HEK293 (cell line): ENCODE results near the gene RNF44.

Experiments used
- CTCF ChIA-PET: fragments of 350-600 bp; formaldehyde crosslinking; extraction: SDS; loops from one replicate; lab custom pipeline; 2021; ENCODE audit warnings: antibody characterized with exemption; lab: Yijun Ruan, JAX
- POLR2A ChIA-PET: fragments of 300-600 bp; formaldehyde crosslinking; extraction: SDS; loops from one replicate; lab custom pipeline; 2020; ENCODE audit warnings: antibody characterized with exemption, inconsistent platforms; lab: Yijun Ruan, JAX
- H3K27ac ChIP-seq: fragments of 200-500 bp; sonication (Bioruptor generic); 2 replicates; pipeline ENCODE4 v1.5.1; 2014; ENCODE audit warnings: low read depth, low read length, control low read depth, inconsistent platforms; ENCODE audit errors: extremely low read depth
- H3K36me3 ChIP-seq, 2 experiments: fragments of 200-500 bp in 1 of 2; sonication (Bioruptor generic) in 1 of 2; 1 replicate in 1 of 2; 2 replicates in 1 of 2; pipeline ENCODE4 v1.5.1; 2014 to 2017; ENCODE audit warnings: inconsistent platforms in 2 of 2, low read length in 2 of 2; ENCODE audit not compliant: control insufficient read depth in 2 of 2, insufficient read depth in 1 of 2
- H3K4me1 ChIP-seq: fragments of 200-500 bp; sonication (Bioruptor generic); 2 replicates; pipeline ENCODE4 v1.5.1; 2014; ENCODE audit warnings: mild to moderate bottlenecking, low read length, inconsistent platforms; ENCODE audit not compliant: control insufficient read depth, insufficient read depth
- H3K4me3 ChIP-seq: 2 replicates; pipeline ENCODE4 v1.5.1; 2011; ENCODE audit warnings: low read depth, mild to moderate bottlenecking, control low read depth, low read length, moderate library complexity
- H3K9me3 ChIP-seq: fragments of 200-500 bp; sonication (Bioruptor generic); 2 replicates; pipeline ENCODE4 v1.5.1; 2014; ENCODE audit warnings: low read depth, low read length, inconsistent platforms; ENCODE audit not compliant: control insufficient read depth, insufficient read depth
- BCL11A ChIP-seq: fragments of 450-650 bp; formaldehyde crosslinking; IDR thresholded peaks from 2 replicates; pipeline ENCODE4 v1.5.1; 2016; ENCODE audit warnings: low read depth, missing biosample characterization, missing genetic modification characterization
- BCL6B ChIP-seq: fragments of 450-650 bp; formaldehyde crosslinking; IDR thresholded peaks from 2 replicates; pipeline ENCODE4 v1.5.1; 2017; ENCODE audit warnings: missing biosample characterization, missing genetic modification characterization
- GLIS1 ChIP-seq: fragments of 450-650 bp; formaldehyde crosslinking; IDR thresholded peaks from 2 replicates; pipeline ENCODE4 v1.5.1; 2016; ENCODE audit warnings: missing biosample characterization, missing genetic modification characterization
- YY1 ChIP-seq: fragments of 450-650 bp; formaldehyde crosslinking; IDR thresholded peaks from 2 replicates; pipeline ENCODE4 v1.5.1; 2018; ENCODE audit warnings: missing biosample characterization, missing genetic modification characterization
- ZBTB10 ChIP-seq: fragments of 450-650 bp; formaldehyde crosslinking; IDR thresholded peaks from 2 replicates; pipeline ENCODE4 v1.5.1; 2016; ENCODE audit warnings: missing biosample characterization, missing genetic modification characterization
- ZBTB17 ChIP-seq: fragments of 450-650 bp; formaldehyde crosslinking; IDR thresholded peaks from 2 replicates; pipeline ENCODE4 v1.5.1; 2016; ENCODE audit warnings: missing biosample characterization, missing genetic modification characterization
- ZIC2 ChIP-seq: fragments of 450-650 bp; formaldehyde crosslinking; IDR thresholded peaks from 2 replicates; pipeline ENCODE4 v1.5.1; 2016; ENCODE audit warnings: missing biosample characterization, missing genetic modification characterization
- ZNF133 ChIP-seq: fragments of 450-650 bp; formaldehyde crosslinking; IDR thresholded peaks from 2 replicates; pipeline ENCODE4 v1.5.1; 2016; ENCODE audit warnings: missing biosample characterization, missing genetic modification characterization
- ZNF169 ChIP-seq: fragments of 450-650 bp; formaldehyde crosslinking; IDR thresholded peaks from 2 replicates; pipeline ENCODE4 v1.5.1; 2016; ENCODE audit warnings: missing biosample characterization, missing genetic modification characterization
- ZNF2 ChIP-seq: fragments of 450-650 bp; formaldehyde crosslinking; IDR thresholded peaks from 2 replicates; pipeline ENCODE4 v1.5.1; 2016; ENCODE audit warnings: missing biosample characterization, missing genetic modification characterization
- ZNF311 ChIP-seq: fragments of 450-650 bp; formaldehyde crosslinking; IDR thresholded peaks from 2 replicates; pipeline ENCODE4 v1.5.1; 2017; ENCODE audit warnings: missing biosample characterization, missing genetic modification characterization, borderline replicate concordance
- ZNF354C ChIP-seq: fragments of 450-650 bp; formaldehyde crosslinking; IDR thresholded peaks from 2 replicates; pipeline ENCODE4 v1.5.1; 2016; ENCODE audit warnings: missing biosample characterization, missing genetic modification characterization, low read depth, borderline replicate concordance
- ZNF37A ChIP-seq: fragments of 450-650 bp; IDR thresholded peaks from 2 replicates; pipeline ENCODE4 v1.5.1; 2018; ENCODE audit warnings: missing biosample characterization, missing genetic modification characterization
- ZNF398 ChIP-seq: fragments of 450-650 bp; formaldehyde crosslinking; IDR thresholded peaks from 2 replicates; pipeline ENCODE4 v1.5.1; 2017; ENCODE audit warnings: missing biosample characterization, missing genetic modification characterization
- ZNF433 ChIP-seq: fragments of 450-650 bp; formaldehyde crosslinking; IDR thresholded peaks from 2 replicates; pipeline ENCODE4 v1.5.1; 2016; ENCODE audit warnings: missing biosample characterization, missing genetic modification characterization, low read depth
- ZNF473 ChIP-seq: fragments of 450-650 bp; formaldehyde crosslinking; IDR thresholded peaks from 2 replicates; pipeline ENCODE4 v1.5.1; 2017; ENCODE audit warnings: missing biosample characterization, missing genetic modification characterization
- ZNF501 ChIP-seq: fragments of 450-650 bp; formaldehyde crosslinking; IDR thresholded peaks from 2 replicates; pipeline ENCODE4 v1.5.1; 2016; ENCODE audit warnings: missing biosample characterization, missing genetic modification characterization
- ZNF529 ChIP-seq: fragments of 450-650 bp; formaldehyde crosslinking; IDR thresholded peaks from 2 replicates; pipeline ENCODE4 v1.5.1; 2017; ENCODE audit warnings: missing genetic modification characterization, missing biosample characterization; ENCODE audit not compliant: insufficient replicate concordance
- ZNF544 ChIP-seq: fragments of 450-650 bp; formaldehyde crosslinking; IDR thresholded peaks from 2 replicates; pipeline ENCODE4 v1.5.0; 2017; ENCODE audit warnings: missing biosample characterization, missing genetic modification characterization
- ZNF610 ChIP-seq: fragments of 450-650 bp; formaldehyde crosslinking; IDR thresholded peaks from 2 replicates; pipeline ENCODE4 v1.5.1; 2016; ENCODE audit warnings: missing biosample characterization, missing genetic modification characterization, borderline replicate concordance
- ZNF621 ChIP-seq: fragments of 450-650 bp; formaldehyde crosslinking; IDR thresholded peaks from 2 replicates; pipeline ENCODE4 v1.5.1; 2017; ENCODE audit warnings: missing biosample characterization, missing genetic modification characterization
- ZNF76 ChIP-seq: fragments of 450-650 bp; formaldehyde crosslinking; IDR thresholded peaks from 2 replicates; pipeline ENCODE4; 2016; ENCODE audit warnings: low read depth, missing biosample characterization, missing genetic modification characterization, borderline replicate concordance
- ZNF768 ChIP-seq: fragments of 450-650 bp; formaldehyde crosslinking; IDR thresholded peaks from 2 replicates; pipeline ENCODE4 v1.5.1; 2018; ENCODE audit warnings: missing biosample characterization, mild to moderate bottlenecking, missing genetic modification characterization
- ZNF777 ChIP-seq: fragments of 450-650 bp; formaldehyde crosslinking; IDR thresholded peaks from 2 replicates; pipeline ENCODE4 v1.5.1; 2017; ENCODE audit warnings: missing biosample characterization, missing genetic modification characterization, borderline replicate concordance
- ZNF791 ChIP-seq: fragments of 450-650 bp; formaldehyde crosslinking; IDR thresholded peaks from 2 replicates; pipeline ENCODE4 v1.5.1; 2016; ENCODE audit warnings: missing biosample characterization, missing genetic modification characterization
- ZNF843 ChIP-seq: fragments of 450-650 bp; formaldehyde crosslinking; IDR thresholded peaks from 2 replicates; pipeline ENCODE4 v1.5.1; 2016; ENCODE audit warnings: missing biosample characterization, missing genetic modification characterization
- TF ChIP-seq, protein P1 (sequence below): fragments of 450-650 bp; formaldehyde crosslinking; IDR thresholded peaks from 2 replicates; pipeline ENCODE4 v1.5.1; 2016; ENCODE audit warnings: missing biosample characterization, missing genetic modification characterization
- TF ChIP-seq, protein P2 (sequence below): fragments of 450-650 bp; formaldehyde crosslinking; IDR thresholded peaks from 2 replicates; pipeline ENCODE4 v1.5.1; 2016; ENCODE audit warnings: missing biosample characterization, missing genetic modification characterization

RNF44 gene

DNA sequence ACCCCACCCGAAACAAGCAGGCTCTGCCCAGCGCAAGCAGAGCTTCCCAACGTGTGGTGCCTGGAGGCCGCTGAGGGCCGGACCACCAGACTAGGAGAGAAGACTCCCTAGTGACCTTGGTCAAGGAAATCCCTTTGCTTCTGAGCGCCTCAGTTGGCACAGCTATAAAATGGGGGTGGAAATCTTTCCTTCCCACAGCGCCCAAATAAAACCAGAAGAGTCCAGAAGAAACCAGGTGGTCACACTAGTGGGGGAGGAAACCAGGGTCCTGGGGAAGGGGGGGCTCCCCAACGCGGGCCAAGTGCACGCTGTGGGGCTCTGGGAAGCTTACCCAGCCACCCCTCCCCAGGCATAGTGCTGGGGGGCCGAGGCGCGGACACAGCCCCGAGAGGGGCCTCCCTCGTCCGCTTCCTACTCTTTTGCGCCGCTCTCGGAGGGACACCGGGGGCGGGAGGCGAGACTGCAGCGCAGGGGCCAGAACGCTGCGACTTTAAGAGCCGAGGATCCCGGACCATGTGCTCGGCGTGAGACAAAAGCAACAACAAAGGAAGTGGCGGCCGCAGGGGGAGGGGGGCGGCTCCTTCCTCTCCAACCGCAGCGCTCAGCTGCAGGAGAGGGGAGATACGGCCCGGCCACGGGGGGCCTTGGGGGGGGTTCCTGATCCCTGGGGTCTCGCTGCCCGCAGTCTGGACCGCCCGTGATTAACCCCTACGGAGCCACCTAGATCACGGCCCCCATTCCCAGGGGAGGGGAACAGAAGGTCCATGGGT, 885 bp downstream of the RNF44 start (continued):
- no peak for TF ChIP-seq ZNF791 (tag by site-specific recombination)
- no peak for TF ChIP-seq ZNF169 (tag by site-specific recombination)
- no peak for TF ChIP-seq ZBTB17 (tag by site-specific recombination)
- no peak for TF ChIP-seq BCL6B (tag by site-specific recombination)
- no peak for TF ChIP-seq ZNF610
- no peak for TF ChIP-seq ZNF354C (tag by site-specific recombination)
- TF ChIP-seq ZNF37A: no peak
- TF ChIP-seq, protein P1, sequence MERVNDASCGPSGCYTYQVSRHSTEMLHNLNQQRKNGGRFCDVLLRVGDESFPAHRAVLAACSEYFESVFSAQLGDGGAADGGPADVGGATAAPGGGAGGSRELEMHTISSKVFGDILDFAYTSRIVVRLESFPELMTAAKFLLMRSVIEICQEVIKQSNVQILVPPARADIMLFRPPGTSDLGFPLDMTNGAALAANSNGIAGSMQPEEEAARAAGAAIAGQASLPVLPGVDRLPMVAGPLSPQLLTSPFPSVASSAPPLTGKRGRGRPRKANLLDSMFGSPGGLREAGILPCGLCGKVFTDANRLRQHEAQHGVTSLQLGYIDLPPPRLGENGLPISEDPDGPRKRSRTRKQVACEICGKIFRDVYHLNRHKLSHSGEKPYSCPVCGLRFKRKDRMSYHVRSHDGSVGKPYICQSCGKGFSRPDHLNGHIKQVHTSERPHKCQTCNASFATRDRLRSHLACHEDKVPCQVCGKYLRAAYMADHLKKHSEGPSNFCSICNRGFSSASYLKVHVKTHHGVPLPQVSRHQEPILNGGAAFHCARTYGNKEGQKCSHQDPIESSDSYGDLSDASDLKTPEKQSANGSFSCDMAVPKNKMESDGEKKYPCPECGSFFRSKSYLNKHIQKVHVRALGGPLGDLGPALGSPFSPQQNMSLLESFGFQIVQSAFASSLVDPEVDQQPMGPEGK (tag by site-specific recombination): peak; percentile 31
- TF ChIP-seq GLIS1 (tag by site-specific recombination): peak; percentile 94
- peak; percentile 89 for TF ChIP-seq ZNF398
- no peak for TF ChIP-seq ZNF311 (tag by site-specific recombination)
- TF ChIP-seq ZNF501 (tag by site-specific recombination): no peak
- no peak for TF ChIP-seq ZNF544
- peak; percentile 96 for TF ChIP-seq ZIC2 (tag by site-specific recombination)
- TF ChIP-seq ZNF76 (tag by site-specific recombination): peak; percentile 71; the same call in 1 of the 2 replicates

DNA sequence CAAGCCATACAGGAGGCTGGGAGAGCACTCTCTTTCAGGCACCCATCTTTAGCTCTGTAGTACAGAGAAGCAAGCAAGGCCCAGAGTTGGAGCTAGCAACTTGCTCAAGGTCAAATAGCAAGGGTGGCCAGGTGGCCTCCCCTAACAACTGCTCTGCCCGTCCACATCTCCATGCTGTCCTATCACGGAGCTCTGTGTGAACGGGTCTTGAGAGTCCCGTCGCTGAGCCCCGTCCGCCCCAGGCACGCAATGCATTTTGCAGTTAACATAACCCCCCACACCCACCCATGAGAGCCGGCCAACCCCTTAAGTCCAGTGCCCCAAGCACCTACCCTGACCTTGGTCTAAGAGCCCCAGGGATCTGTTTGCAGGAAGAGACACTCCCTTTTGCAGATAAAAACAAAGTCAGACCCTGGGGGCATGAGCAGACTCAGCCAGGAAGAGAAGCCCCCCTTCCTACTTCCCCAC, 1.5 kb downstream of the RNF44 start:
- Histone ChIP-seq H3K4me1 (0 out of 2 replicates have a peak, but pooled peaks cover 8% of the 10 kb centered on the region), H3K9me3 (no peaks in the 10 kb centered on the region), H3K4me3 (peak overlapping the region; percentile 82), H3K36me3 (peaks cover 0 to 23% of the 10 kb centered on the region in 2 experiments; a peak in 1 of 3 replicates), H3K27ac (peak overlapping the region; percentile 91; the same call in 1 of the 2 replicates)
- TF ChIP-seq ZNF777 (tag by site-specific recombination) (no peak), ZNF529 (no peak), ZNF2 (no peak), ZNF473 (no peak), ZNF843 (tag by site-specific recombination) (no peak), BCL11A (tag by site-specific recombination) (no peak), YY1 (tag by site-specific recombination) (no peak), ZNF133 (no peak), ZNF433 (tag by site-specific recombination) (no peak), ZNF768 (tag by site-specific recombination) (no peak), GLIS1 (tag by site-specific recombination) (no peak), ZBTB10 (tag by site-specific recombination) (no peak), ZNF621 (no peak)
- TF ChIP-seq, protein P2, sequence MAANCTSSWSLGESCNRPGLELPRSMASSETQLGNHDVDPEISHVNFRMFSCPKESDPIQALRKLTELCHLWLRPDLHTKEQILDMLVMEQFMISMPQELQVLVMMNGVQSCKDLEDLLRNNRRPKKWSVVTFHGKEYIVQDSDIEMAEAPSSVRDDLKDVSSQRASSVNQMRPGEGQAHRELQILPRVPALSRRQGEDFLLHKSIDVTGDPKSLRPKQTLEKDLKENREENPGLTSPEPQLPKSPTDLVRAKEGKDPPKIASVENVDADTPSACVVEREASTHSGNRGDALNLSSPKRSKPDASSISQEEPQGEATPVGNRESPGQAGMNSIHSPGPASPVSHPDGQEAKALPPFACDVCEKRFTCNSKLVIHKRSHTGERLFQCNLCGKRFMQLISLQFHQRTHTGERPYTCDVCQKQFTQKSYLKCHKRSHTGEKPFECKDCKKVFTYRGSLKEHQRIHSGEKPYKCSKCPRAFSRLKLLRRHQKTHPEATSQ (tag by site-specific recombination): no peak
- ChIA-PET POLR2A (interaction anchor here (0.7 to 1.0 kb wide), 4 partner anchors 8 to 120 kb away, joined by 3 to 7 read pairs (median 3); partner anchors contain the start of genes CLTB and FAF2), CTCF (interaction anchor here (0.9 to 1.2 kb wide), 2 partner anchors 44 to 120 kb away, joined by 3 read pairs; no protein-coding TSS in a partner anchor)
